Sciatic nerve (tissue), 2 donors: ENCODE data around the gene SNX27. TPM values are rescaled to one million over a fixed set of nuclear protein-coding genes. Genes with fewer than 3 reads are reported as not detected.
"Not testable (repeated sequence)": the region's sequence is repeated elsewhere in the genome, so short reads cannot be mapped to it uniquely, and the experiment has no call there.

ENCODE experiments used
- ATAC-seq: fragments of 200-7000 bp; cut with Tn5 transposase; one replicate; pipeline ENCODE4 v1.9.1; 2020; ENCODE audit warnings: mild to moderate bottlenecking, moderate library complexity
- DNase-seq: peaks from one replicate; pipeline ENCODE4 v3.0.0-alpha.2; 2020; ENCODE audit warnings: low spot score
- intact Hi-C: fragments of 100-400 bp; cut with DNase I; formaldehyde crosslinking; loops from one replicate; pipeline ENCODE4 v1.14.2; 2022
- total RNA-seq: library from RNA; stranded (reverse); fragmentation: NEBNext Ultra II Directional; extraction: Animal tissue kit (Norgen Biotek cat#: 25700); gene quantifications from one replicate; pipeline ENCODE4 v1.2.1, GENCODE V29; 2021
- donor health status: DM: no; HTN: no; CAD: no.
- donor health status: DM: no; HTN: no; CAD: no.

SNX27 gene
- total RNA-seq, 1 donor from 2014 or later: 60.4 TPM

DNA sequence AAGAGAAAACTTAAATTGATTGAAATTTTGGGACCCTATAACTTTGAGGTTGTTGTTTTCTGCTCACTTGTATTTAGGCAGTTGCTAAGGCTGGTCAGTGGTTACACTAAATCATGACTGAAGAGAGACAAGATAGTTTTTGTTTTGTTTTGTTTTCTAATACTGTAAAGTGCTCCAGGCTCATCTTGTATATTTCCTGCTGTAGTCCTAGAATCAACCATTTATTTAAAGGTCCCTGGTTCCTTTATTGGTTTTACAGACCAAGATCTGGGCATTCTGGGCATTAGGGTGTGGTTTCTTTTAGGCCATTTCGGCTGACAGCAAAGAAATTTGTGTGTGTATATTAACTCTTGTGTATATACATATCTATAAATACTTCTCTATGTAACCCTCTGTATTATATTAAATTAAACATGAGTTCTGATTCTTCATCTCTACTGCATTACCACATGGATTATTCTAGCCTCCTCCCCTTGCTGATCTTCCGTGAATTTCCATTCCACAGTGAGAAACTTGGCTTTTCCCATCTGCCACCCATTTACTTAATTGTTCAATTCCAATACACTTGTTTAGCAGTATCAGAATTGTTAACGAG lies 15.0 kb downstream of the SNX27 start:
- intact Hi-C loops: no loop called here
- ATAC-seq (no peak), DNase-seq (no peak)

GRCh38 chr1:151629278-151629677 lies 17.4 kb downstream of the SNX27 start:
- intact Hi-C loops: no loop called here
- no peak for ATAC-seq
- no peak for DNase-seq

DNA sequence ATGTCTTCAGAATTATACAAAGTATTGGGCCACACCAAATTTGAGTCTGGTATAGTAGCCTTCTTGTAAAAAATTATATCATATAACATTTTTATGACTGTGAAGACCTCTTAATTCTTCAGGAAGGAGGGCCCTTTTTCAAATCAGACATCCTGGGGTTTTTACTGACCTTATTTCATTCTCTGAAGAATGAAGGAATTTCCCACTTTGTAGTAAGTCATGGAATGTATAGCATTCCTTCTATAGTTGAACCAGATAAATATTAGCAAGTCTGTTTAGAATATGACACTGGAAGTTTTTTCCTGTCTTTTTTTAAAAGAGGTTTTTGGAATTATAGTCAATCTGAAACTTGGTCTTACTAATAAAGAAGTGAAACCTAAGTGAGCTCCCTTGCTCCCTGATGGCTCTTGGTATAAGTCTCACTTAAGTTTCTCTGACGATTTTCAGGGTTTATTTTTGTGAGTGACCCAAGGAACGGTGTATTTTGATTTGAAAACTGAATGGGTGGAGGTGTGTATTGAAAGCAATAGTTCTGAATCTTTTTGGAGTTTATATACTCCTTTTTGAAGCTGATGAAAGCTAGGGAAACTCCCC lies 23.7 kb downstream of the SNX27 start:
- intact Hi-C loops: loop anchor here (5.0 kb wide), 1 partner anchor 1573 kb away; no protein-coding TSS in a partner anchor
- DNase-seq (no peak), ATAC-seq (no peak)

- intact Hi-C loops: loop anchor here (5.0 kb wide), 1 partner anchor 1576 kb away; no protein-coding TSS in a partner anchor
- no peak for ATAC-seq
- no peak for DNase-seq
These were observed 26.4 kb downstream of the SNX27 start for GRCh38 chr1:151638074-151638775.

DNA sequence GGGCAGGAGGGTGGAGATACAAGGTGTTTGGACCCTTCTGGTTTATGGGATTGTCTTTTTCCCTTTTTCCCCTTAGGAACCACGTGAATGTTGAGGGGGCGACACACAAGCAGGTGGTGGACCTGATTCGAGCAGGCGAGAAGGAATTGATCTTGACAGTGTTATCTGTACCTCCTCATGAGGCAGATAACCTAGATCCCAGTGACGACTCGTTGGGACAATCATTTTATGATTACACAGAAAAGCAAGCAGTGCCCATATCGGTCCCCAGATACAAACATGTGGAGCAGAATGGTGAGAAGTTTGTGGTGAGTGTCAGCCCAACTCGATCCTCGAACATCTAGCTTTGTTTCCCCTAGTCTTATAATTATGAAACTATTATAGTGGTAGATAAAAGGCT lies 27.0 kb downstream of the SNX27 start:
- ATAC-seq (no peak), DNase-seq (no peak)
- intact Hi-C loops: loop anchor here (5.0 kb wide), 1 partner anchor 1577 kb away; no protein-coding TSS in a partner anchor

GRCh38 chr1:151639466-151639865 lies 27.6 kb downstream of the SNX27 start:
- DNase-seq (no peak), ATAC-seq (no peak)
- intact Hi-C loops: loop anchor here (5.0 kb wide), 1 partner anchor 1577 kb away; no protein-coding TSS in a partner anchor

- intact Hi-C loops: no loop called here
- no peak for ATAC-seq
These were observed 29.4 kb downstream of the SNX27 start for GRCh38 chr1:151641229-151641628.

GRCh38 chr1:151643085-151643484 lies 31.2 kb downstream of the SNX27 start:
- ATAC-seq, DNase-seq, intact Hi-C loops: not testable (repeated sequence)

More at GRCh38 chr1:151641229-151641628, 29.4 kb downstream of the SNX27 start:
- DNase-seq: no peak

DNA sequence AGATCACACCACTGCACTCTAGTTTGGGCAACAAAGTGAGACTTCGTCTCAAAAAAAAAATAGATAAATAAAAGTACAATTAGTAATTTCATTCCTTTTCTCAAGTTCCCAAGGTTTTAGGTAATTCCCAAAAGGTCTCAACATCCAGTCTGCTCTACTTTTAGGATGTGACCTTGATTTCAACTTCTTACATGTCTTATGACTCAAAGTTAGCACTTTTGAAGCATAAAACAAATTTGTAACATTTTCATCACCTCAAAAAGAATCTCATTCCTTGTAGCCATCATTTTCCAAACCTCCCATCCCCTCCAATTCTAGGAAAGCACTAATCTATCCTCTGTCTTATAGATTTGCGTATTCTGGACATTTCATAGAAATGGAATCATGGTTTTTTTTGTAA lies 32.2 kb downstream of the SNX27 start:
- DNase-seq: no peak
- ATAC-seq: no peak
- intact Hi-C loops: no loop called here

DNA sequence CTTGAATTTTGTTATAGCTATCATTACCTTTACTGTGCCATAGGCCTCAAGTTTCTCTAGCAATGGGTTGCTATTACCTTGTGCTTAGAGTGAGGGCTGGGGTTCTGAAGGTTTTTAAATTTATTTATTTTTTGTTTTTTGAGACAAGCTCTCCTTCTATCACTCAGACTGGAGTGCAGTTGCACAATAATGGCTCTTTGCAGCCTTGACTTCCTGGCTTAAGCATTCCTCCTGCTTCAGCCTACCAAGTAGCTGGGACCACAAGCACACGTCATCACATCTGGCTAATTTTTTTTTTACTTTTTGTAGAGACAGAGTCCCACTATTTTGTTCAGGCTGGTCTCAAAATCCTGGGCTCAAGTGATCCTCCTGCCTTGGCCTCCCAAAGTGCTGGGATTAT lies 41.5 kb downstream of the SNX27 start:
- ATAC-seq: no peak
- no peak for DNase-seq
- intact Hi-C loops: no loop called here

DNA sequence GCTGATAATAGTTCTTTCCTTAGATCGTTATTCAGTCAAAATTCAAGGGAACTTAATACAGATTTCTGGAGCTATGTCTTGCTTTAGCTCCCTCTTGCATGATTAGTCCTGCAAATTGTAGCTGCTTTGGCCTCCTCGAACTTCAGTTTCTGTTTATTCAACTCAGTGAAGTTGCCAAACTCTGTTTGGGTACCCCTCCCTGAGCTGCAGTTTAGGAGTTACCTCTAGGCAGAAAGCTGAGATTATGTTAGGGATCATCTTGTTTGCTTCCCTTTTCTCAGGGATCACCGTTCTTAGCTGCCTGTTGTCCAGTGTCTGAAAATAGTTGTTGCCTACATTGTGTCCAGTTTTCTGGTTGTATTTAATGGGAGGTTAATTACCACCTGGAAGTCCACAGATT lies 43.5 kb downstream of the SNX27 start:
- DNase-seq (no peak), ATAC-seq (no peak)
- intact Hi-C loops: no loop called here

DNA sequence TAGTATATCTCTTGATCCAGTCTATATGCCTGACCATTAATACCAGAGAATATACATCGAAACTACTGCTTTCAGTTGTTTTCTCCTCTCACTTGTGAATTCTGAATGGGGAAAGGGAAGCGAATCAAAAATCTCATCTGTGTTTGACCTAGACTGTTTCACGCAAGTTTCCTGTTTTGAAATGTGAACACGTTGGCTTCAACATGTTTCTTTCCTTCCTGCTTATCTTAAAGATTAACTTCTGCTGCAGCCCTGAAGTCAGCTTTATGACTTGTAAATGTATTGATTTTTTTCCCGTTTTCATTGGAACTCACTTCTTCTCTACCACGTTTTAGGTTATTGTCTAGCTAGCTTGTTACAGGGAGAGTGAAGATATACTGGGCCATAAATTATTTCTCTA lies 49.9 kb downstream of the SNX27 start:
- no peak for ATAC-seq
- intact Hi-C loops: no loop called here
- no peak for DNase-seq

DNA sequence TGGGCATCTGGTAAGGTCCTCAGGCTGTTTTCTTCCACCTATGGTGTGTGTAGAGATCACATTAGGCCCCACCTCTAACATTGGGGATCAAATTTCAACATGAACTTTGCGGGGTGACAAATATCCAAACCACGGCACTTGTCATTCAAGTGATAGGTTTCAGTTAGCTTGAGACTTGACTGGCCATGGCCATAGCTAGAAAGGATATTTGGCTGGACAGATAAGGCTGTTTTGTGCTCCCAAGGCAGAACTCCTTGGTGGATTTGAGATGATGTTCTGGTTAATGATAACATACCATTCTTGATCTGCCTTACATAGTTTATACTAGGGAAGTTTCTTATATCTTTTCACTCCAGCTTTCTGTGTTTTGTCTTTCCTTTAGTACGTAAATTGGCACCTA lies 56.2 kb downstream of the SNX27 start:
- intact Hi-C loops: no loop called here
- ATAC-seq (no peak), DNase-seq (no peak)

- intact Hi-C loops, ATAC-seq, DNase-seq: not testable (repeated sequence)
These were observed 58.3 kb downstream of the SNX27 start for GRCh38 chr1:151670036-151670675.

DNA sequence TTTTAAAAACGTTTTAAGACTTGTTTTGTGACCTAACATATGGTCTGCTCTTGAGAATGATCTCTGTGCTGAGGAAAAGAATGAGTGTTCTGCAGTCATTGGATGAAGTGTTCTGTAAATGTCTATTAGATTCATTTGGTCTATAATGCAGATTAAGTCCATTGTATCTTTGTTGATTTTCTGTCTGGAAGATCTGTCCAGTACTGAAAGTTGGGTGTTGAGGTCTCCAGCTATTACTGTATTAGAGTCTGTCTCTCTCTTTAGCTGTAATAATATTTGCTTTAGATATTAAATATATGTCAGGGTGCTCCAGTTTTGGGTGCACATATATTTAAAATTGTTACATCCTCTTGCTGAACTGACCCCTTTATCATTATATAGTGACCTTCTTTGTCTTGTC lies 61.6 kb downstream of the SNX27 start:
- DNase-seq: no peak
- intact Hi-C loops: no loop called here
- ATAC-seq: no peak

GRCh38 chr1:151680391-151680790 lies 68.5 kb downstream of the SNX27 start:
- intact Hi-C loops: no loop called here
- DNase-seq (no peak), ATAC-seq (no peak)

- ATAC-seq: no peak
These were observed 69.0 kb downstream of the SNX27 start for GRCh38 chr1:151680826-151681225.

DNA sequence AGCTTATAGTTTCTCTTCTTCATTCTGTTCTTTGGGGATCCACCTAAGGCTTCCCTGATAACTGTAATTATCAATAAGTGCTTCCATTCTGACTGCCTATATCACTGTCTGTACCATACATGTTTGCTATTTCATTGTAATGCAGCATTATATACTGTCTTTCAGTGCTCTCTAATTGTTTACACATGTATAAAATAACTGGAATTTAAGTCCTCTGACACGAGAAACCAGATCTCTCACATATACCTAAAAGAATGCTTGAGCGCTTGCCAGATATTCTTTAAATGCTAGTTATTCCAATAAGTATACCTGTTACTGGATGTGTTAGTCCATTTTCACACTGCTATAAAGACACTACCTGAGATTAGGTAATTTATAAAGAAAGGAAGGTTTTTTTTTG lies 70.1 kb downstream of the SNX27 start:
- no peak for ATAC-seq
- DNase-seq: no peak
- intact Hi-C loops: no loop called here

More at GRCh38 chr1:151680826-151681225, 69.0 kb downstream of the SNX27 start:
- no peak for DNase-seq
- intact Hi-C loops: no loop called here

- intact Hi-C loops, DNase-seq, ATAC-seq: not testable (repeated sequence)
These were observed 71.1 kb downstream of the SNX27 start for GRCh38 chr1:151682901-151683300.

DNA sequence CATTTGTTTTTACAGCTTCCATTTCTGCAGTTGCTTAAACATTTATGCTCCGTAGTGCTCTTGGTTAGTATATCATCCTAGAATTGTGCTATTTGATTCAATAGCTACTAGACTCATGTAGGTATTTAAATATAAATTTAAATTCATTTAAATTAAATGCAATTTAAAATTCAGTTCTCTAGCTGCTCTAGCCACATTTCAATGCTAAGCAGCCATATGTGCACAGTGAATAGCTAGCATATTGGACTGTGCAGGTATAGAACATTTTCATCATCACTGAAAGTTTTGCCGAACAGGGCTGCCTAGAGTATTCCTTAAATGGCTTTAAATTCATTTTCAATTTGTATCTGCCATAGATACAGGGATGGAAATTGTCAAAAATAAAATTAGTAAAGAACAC lies 72.3 kb downstream of the SNX27 start:
- no peak for ATAC-seq
- DNase-seq: no peak
- intact Hi-C loops: no loop called here
